NK-92 treated with Interleukin-12 subunit alpha and Interleukin-12 subunit beta, amount 100 ng/mL, for 24 hours (cell line): ENCODE data around the gene PNRC1.
"Not testable (repeated sequence)": the region's sequence is repeated elsewhere in the genome, so short reads cannot be mapped to it uniquely, and the experiment has no call there.

ENCODE experiments used
- DNase-seq: peaks from one replicate; lab custom pipeline; 2025; lab: John Stamatoyannopoulos, UW

Gene PNRC1

GRCh38 chr6:89110284-89110683 is 29.7 kb downstream of the PNRC1 start:
- DNase-seq, result no peak

- no peak for DNase-seq
These were observed 31.4 kb downstream of the PNRC1 start for GRCh38 chr6:89111933-89112332.

GRCh38 chr6:89116702-89117101 is 36.2 kb downstream of the PNRC1 start:
- no peak for DNase-seq

- no peak for DNase-seq
These were observed 36.9 kb downstream of the PNRC1 start, which contains the start of gene SRSF12 for GRCh38 chr6:89117211-89118108. TSS of gene SRSF12 (minus strand) at chr6:89118071. CDS start at chr6:89117887, 184 bp downstream.

- no peak for DNase-seq
These were observed 38.4 kb downstream of the PNRC1 start for GRCh38 chr6:89118931-89119330.

- DNase-seq, result no peak
These were observed 39.8 kb downstream of the PNRC1 start for GRCh38 chr6:89120371-89120770.

GRCh38 chr6:89121934-89122333 is 41.4 kb downstream of the PNRC1 start:
- no peak for DNase-seq

- DNase-seq, result no peak
These were observed 42.1 kb downstream of the PNRC1 start for GRCh38 chr6:89122625-89123024.

- not testable (repeated sequence) for DNase-seq
These were observed 47.7 kb downstream of the PNRC1 start for GRCh38 chr6:89128256-89128671.

GRCh38 chr6:89131599-89131998 is 51.0 kb downstream of the PNRC1 start:
- no peak for DNase-seq

GRCh38 chr6:89132057-89132456 is 51.5 kb downstream of the PNRC1 start:
- no peak for DNase-seq

- no peak for DNase-seq
These were observed 53.4 kb downstream of the PNRC1 start for GRCh38 chr6:89133981-89134380.

- DNase-seq, result no peak
These were observed 54.2 kb downstream of the PNRC1 start for GRCh38 chr6:89134723-89135122.
